ENCODE measurements around the gene APMAP. TPM values are rescaled to one million over a fixed set of nuclear protein-coding genes. Genes with fewer than 3 reads are reported as not detected.

Gene APMAP
- total RNA-seq, 2 experiments from 2014 or later, result 27.7 to 28.0 TPM

- CTCF ChIA-PET (ENCODE audit: unreplicated experiment), result no interaction called here
- peak overlapping the region; percentile 57 for H3K27ac ChIP-seq (ENCODE audit: low read depth, low read length, poor library complexity, severe bottlenecking)
- peak; percentile 55 for DNase-seq (ENCODE audit: low spot score)
- peak overlapping the region; percentile 80 for H3K4me2 ChIP-seq (ENCODE audit: low read length)
- H3K36me3 ChIP-seq (ENCODE audit: insufficient read depth, low read length), result no peaks in the 10 kb centered on the region
- TF ChIP-seq, protein P1, sequence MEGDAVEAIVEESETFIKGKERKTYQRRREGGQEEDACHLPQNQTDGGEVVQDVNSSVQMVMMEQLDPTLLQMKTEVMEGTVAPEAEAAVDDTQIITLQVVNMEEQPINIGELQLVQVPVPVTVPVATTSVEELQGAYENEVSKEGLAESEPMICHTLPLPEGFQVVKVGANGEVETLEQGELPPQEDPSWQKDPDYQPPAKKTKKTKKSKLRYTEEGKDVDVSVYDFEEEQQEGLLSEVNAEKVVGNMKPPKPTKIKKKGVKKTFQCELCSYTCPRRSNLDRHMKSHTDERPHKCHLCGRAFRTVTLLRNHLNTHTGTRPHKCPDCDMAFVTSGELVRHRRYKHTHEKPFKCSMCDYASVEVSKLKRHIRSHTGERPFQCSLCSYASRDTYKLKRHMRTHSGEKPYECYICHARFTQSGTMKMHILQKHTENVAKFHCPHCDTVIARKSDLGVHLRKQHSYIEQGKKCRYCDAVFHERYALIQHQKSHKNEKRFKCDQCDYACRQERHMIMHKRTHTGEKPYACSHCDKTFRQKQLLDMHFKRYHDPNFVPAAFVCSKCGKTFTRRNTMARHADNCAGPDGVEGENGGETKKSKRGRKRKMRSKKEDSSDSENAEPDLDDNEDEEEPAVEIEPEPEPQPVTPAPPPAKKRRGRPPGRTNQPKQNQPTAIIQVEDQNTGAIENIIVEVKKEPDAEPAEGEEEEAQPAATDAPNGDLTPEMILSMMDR (conservative IDR thresholded peaks at IDR 0.05; ENCODE audit: low read length), result no peak
- no peak for TF ChIP-seq EZH2phosphoT487 (IDR thresholded peaks at IDR 0.05; ENCODE audit: borderline replicate concordance, low read depth, low read length)
- no peaks in the 10 kb centered on the region for H3K9me2 ChIP-seq (ENCODE audit: insufficient read depth, low read length)
- POLR2A ChIA-PET, result interaction anchor here (0.8 to 1.1 kb wide), 3 partner anchors 10 to 36 kb away, joined by 3 to 4 read pairs (median 3); no protein-coding TSS in a partner anchor
- intact Hi-C loops (cut with micrococcal nuclease; ENCODE audit: unreplicated experiment), result no loop called here
- BruUV-seq (replicated peaks), result no TSS peak
- H2AFZ ChIP-seq (ENCODE audit: low read length), result peak overlapping the region; percentile 97
- H4K20me1 ChIP-seq (ENCODE audit: insufficient read depth, low read length), result no peaks in the 10 kb centered on the region
- peak overlapping the region; percentile 50 for H3K4me3 ChIP-seq (ENCODE audit: low read depth, low read length, poor library complexity, severe bottlenecking)
- H3K4me1 ChIP-seq (ENCODE audit: insufficient read depth, low read length, poor library complexity, severe bottlenecking), result peaks cover 27% of the 10 kb centered on the region
- H3K9me3 ChIP-seq (ENCODE audit: low read length), result no peaks in the 10 kb centered on the region
- H3K79me2 ChIP-seq (ENCODE audit: insufficient read depth, low read depth, low read length), result no peaks in the 10 kb centered on the region
These were observed 43.4 kb upstream of the APMAP start for GRCh38 chr20:25035921-25036320.

DNA sequence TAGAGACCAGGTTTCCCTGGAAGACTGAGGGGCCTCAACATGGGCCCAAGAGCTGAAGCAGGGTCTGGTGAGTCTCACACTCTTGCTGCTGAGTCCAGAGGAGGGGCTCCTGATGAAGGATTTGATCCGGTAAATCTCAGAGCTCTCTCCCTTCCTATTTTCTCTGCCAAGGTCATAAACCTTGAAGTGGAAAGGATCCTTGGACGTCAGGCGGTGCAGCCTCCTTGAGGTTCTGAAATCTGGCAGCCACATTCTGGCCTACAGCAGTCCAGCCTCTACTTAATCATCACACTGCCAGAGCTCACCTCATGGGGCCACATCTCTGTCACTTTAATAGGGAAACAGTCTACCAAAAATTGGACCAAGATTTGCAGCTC, 41.4 kb upstream of the APMAP start:
- no peaks in the 10 kb centered on the region for H3K36me3 ChIP-seq (ENCODE audit: insufficient read depth, low read length)
- no peak overlapping the region for H2AFZ ChIP-seq (ENCODE audit: low read length)
- no peak overlapping the region for H3K27ac ChIP-seq (ENCODE audit: low read depth, low read length, poor library complexity, severe bottlenecking)
- no peaks in the 10 kb centered on the region for H3K9me3 ChIP-seq (ENCODE audit: low read length)
- TF ChIP-seq, protein P1 (conservative IDR thresholded peaks at IDR 0.05; ENCODE audit: low read length), result no peak
- no peak for TF ChIP-seq EZH2phosphoT487 (IDR thresholded peaks at IDR 0.05; ENCODE audit: borderline replicate concordance, low read depth, low read length)
- H3K79me2 ChIP-seq (ENCODE audit: insufficient read depth, low read depth, low read length), result no peaks in the 10 kb centered on the region
- intact Hi-C loops (cut with micrococcal nuclease; ENCODE audit: unreplicated experiment), result no loop called here
- H3K4me1 ChIP-seq (ENCODE audit: insufficient read depth, low read length, poor library complexity, severe bottlenecking), result peaks cover 27% of the 10 kb centered on the region
- H4K20me1 ChIP-seq (ENCODE audit: insufficient read depth, low read length), result no peaks in the 10 kb centered on the region
- no TSS peak for BruUV-seq (replicated peaks)
- H3K4me2 ChIP-seq (ENCODE audit: low read length), result no peak overlapping the region
- no peak overlapping the region for H3K4me3 ChIP-seq (ENCODE audit: low read depth, low read length, poor library complexity, severe bottlenecking)
- ChIA-PET CTCF (ENCODE audit: unreplicated experiment) (no interaction called here), POLR2A (interaction anchor here (1.3 kb wide), 1 partner anchor 29 kb away, joined by 3 read pairs; no protein-coding TSS in a partner anchor)
- DNase-seq (ENCODE audit: low spot score), result no peak
- no peaks in the 10 kb centered on the region for H3K9me2 ChIP-seq (ENCODE audit: insufficient read depth, low read length)

- H2AFZ ChIP-seq (ENCODE audit: low read length), result no peak overlapping the region
- intact Hi-C loops (cut with micrococcal nuclease; ENCODE audit: unreplicated experiment), result no loop called here
These were observed 40.8 kb upstream of the APMAP start for GRCh38 chr20:25033265-25033923.

More at GRCh38 chr20:25033265-25033923, 40.8 kb upstream of the APMAP start:
- Histone ChIP-seq H3K4me1 (ENCODE audit: insufficient read depth, low read length, poor library complexity, severe bottlenecking) (peaks cover 27% of the 10 kb centered on the region), H3K9me3 (ENCODE audit: low read length) (no peaks in the 10 kb centered on the region), H3K4me2 (ENCODE audit: low read length) (no peak overlapping the region), H3K79me2 (ENCODE audit: insufficient read depth, low read depth, low read length) (no peaks in the 10 kb centered on the region), H4K20me1 (ENCODE audit: insufficient read depth, low read length) (no peaks in the 10 kb centered on the region), H3K9me2 (ENCODE audit: insufficient read depth, low read length) (no peaks in the 10 kb centered on the region), H3K27ac (ENCODE audit: low read depth, low read length, poor library complexity, severe bottlenecking) (no peak overlapping the region), H3K36me3 (ENCODE audit: insufficient read depth, low read length) (no peaks in the 10 kb centered on the region), H3K4me3 (ENCODE audit: low read depth, low read length, poor library complexity, severe bottlenecking) (no peak overlapping the region)
- no TSS peak for BruUV-seq (replicated peaks)
- ChIA-PET POLR2A (interaction anchor here (1.3 kb wide), 1 partner anchor 29 kb away, joined by 3 read pairs; no protein-coding TSS in a partner anchor), CTCF (ENCODE audit: unreplicated experiment) (interaction anchor here (0.6 kb wide), 1 partner anchor 477 kb away, joined by 5 read pairs; no protein-coding TSS in a partner anchor)
- TF ChIP-seq EZH2phosphoT487 (IDR thresholded peaks at IDR 0.05; ENCODE audit: borderline replicate concordance, low read depth, low read length), result no peak
- TF ChIP-seq, protein P1 (conservative IDR thresholded peaks at IDR 0.05; ENCODE audit: low read length), result no peak
- DNase-seq (ENCODE audit: low spot score), result no peak
